Tibial nerve (tissue), 4 donors: Measurements from ENCODE around the gene NEK10. TPM values are rescaled to one million over a fixed set of nuclear protein-coding genes. Genes with fewer than 3 reads are reported as not detected.

Experiments
- DNase-seq, 2 donors: peaks; one replicate each; pipeline ENCODE4 v3.0.0-alpha.2; 2019; ENCODE audit warnings: low spot score in 2 of 2
- H3K27ac ChIP-seq, 4 donors: fragments of 200-600 bp; sonication (generic) in 3 of 4; one replicate each; pipeline ENCODE4 v1.5.1; 2017 to 2019; ENCODE audit warnings: mild to moderate bottlenecking in 1 of 4
- H3K27me3 ChIP-seq, 2 donors: fragments of 200-600 bp; sonication (generic) in 1 of 2; one replicate each; pipeline versions ENCODE4 v1.5.1 to v1.6.0; 2017 to 2019
- H3K36me3 ChIP-seq, 3 donors: fragments of 200-600 bp; sonication (generic); one replicate each; pipeline ENCODE4 v1.5.1; 2018 to 2019
- H3K4me1 ChIP-seq, 4 donors: fragments of 200-600 bp; sonication (generic) in 3 of 4; one replicate each; pipeline ENCODE4 v1.5.1; 2017 to 2019
- H3K4me3 ChIP-seq, 4 donors: fragments of 200-600 bp; sonication (generic) in 3 of 4; one replicate each; pipeline ENCODE4 v1.5.1; 2017 to 2019; ENCODE audit warnings: mild to moderate bottlenecking in 1 of 4, moderate library complexity in 1 of 4
- H3K9me3 ChIP-seq, 4 donors: fragments of 200-600 bp; sonication (generic) in 3 of 4; one replicate each; pipeline ENCODE4 v1.5.1; 2017 to 2019
- CTCF ChIP-seq, 5 experiments: fragments of 200-600 bp in 3 of 5; fragments of 450-650 bp in 2 of 5; sonication (generic) in 3 of 5; IDR thresholded peaks; one replicate each; pipeline ENCODE4 v1.5.1; 2016 to 2019; ENCODE audit warnings: antibody characterized with exemption in 5 of 5, mild to moderate bottlenecking in 3 of 5, moderate library complexity in 2 of 5
- EP300 ChIP-seq, 2 donors: sonication (generic); formaldehyde crosslinking; IDR thresholded peaks; one replicate each; pipeline ENCODE4 v1.6.1; 2017; ENCODE audit warnings: antibody characterized with exemption in 2 of 2, mild to moderate bottlenecking in 1 of 2
- POLR2A ChIP-seq, 2 donors: fragments of 450-650 bp; IDR thresholded peaks; one replicate each; pipeline ENCODE4 v1.6.1; 2017; ENCODE audit warnings: antibody characterized with exemption in 2 of 2, mild to moderate bottlenecking in 2 of 2, moderate library complexity in 2 of 2
- WGBS, 2 donors: methylation state at CpG; one replicate each; pipeline ENCODE4 v1.1.5; 2018; 5-methylcytosine and 5-hydroxymethylcytosine counted together
- total RNA-seq, 4 donors: library from RNA; depleted of rRNA; stranded (reverse); fragments of >200 nt; gene quantifications; one replicate each; pipeline ENCODE4 v1.1.0, GENCODE V29; 2016

The NEK10 gene
- total RNA-seq, 4 donors from 2014 or later: 0.20 to 2.4 (median 1.7) TPM

GRCh38 chr3:27357665-27358258 lies 11.4 kb downstream of the NEK10 start:
- no peak overlapping the region for H3K4me3 ChIP-seq
- no peak overlapping the region for H3K27ac ChIP-seq
- DNase-seq: peak in 1 of 2 donors; percentile 51
- H3K27me3 ChIP-seq: no peaks in the 10 kb centered on the region
- no peaks in the 10 kb centered on the region for H3K9me3 ChIP-seq
- 44 to 48% methylated on average over 1 of the region's 1 CpG for WGBS, 2 donors
- peak; percentile 36 to 54 (median 43) for TF ChIP-seq CTCF (IDR thresholded peaks at IDR 0.05)
- TF ChIP-seq POLR2A (IDR thresholded peaks at IDR 0.05): no peak
- no peaks in the 10 kb centered on the region for H3K36me3 ChIP-seq
- peaks cover 0 to 12% (median 2%) of the 10 kb centered on the region in 4 donors for H3K4me1 ChIP-seq

- DNase-seq: no peak
- H3K27ac ChIP-seq: no peak overlapping the region
- no peaks in the 10 kb centered on the region for H3K36me3 ChIP-seq
- H3K4me1 ChIP-seq: peaks cover 0 to 12% (median 2%) of the 10 kb centered on the region in 4 donors
- 79 to 81% methylated on average over 3 of the region's 3 CpGs for WGBS, 2 donors
- H3K27me3 ChIP-seq: no peaks in the 10 kb centered on the region
- H3K9me3 ChIP-seq: no peaks in the 10 kb centered on the region
- TF ChIP-seq POLR2A (IDR thresholded peaks at IDR 0.05) (no peak), CTCF (IDR thresholded peaks at IDR 0.05) (no peak), EP300 (IDR thresholded peaks at IDR 0.05) (no peak)
- no peak overlapping the region for H3K4me3 ChIP-seq
These were observed 12.2 kb downstream of the NEK10 start for GRCh38 chr3:27356976-27357375.

GRCh38 chr3:27354588-27355203 lies 14.5 kb downstream of the NEK10 start:
- Histone ChIP-seq H3K27ac (no peak overlapping the region), H3K4me1 (peaks cover 0 to 4% (median 2%) of the 10 kb centered on the region in 4 donors), H3K9me3 (no peaks in the 10 kb centered on the region), H3K36me3 (no peaks in the 10 kb centered on the region), H3K27me3 (no peaks in the 10 kb centered on the region), H3K4me3 (no peak overlapping the region)
- TF ChIP-seq CTCF (IDR thresholded peaks at IDR 0.05): no peak
- no peak for TF ChIP-seq POLR2A (IDR thresholded peaks at IDR 0.05)
- no peak for TF ChIP-seq EP300 (IDR thresholded peaks at IDR 0.05)
- no peak for DNase-seq
- 72 to 74% methylated on average over 4 of the region's 4 CpGs for WGBS, 2 donors

GRCh38 chr3:27354161-27354560 lies 15.0 kb downstream of the NEK10 start:
- no peak for DNase-seq

More at GRCh38 chr3:27354161-27354560, 15.0 kb downstream of the NEK10 start:
- TF ChIP-seq CTCF (IDR thresholded peaks at IDR 0.05) (no peak), POLR2A (IDR thresholded peaks at IDR 0.05) (no peak), EP300 (IDR thresholded peaks at IDR 0.05) (no peak)
- Histone ChIP-seq H3K27ac (no peak overlapping the region), H3K9me3 (no peaks in the 10 kb centered on the region), H3K4me3 (no peak overlapping the region), H3K4me1 (no peaks in the 10 kb centered on the region), H3K27me3 (no peaks in the 10 kb centered on the region), H3K36me3 (no peaks in the 10 kb centered on the region)
- WGBS, 2 donors: 58 to 80% methylated on average over 5 of the region's 5 CpGs
